Measurements from ENCODE around the gene PTAFR.

The PTAFR gene

GRCh38 chr1:28190996-28191645, 14.6 kb upstream of the PTAFR start:
- peaks cover 15% of the 10 kb centered on the region for H3K4me1 ChIP-seq (ENCODE audit: insufficient read depth, insufficient read length)
- H3K36me3 ChIP-seq (ENCODE audit: insufficient read depth, insufficient read length, low read length) = peaks cover 5% of the 10 kb centered on the region
- DNase-seq (ENCODE audit: low read depth, low spot score) = no peak
- no peaks in the 10 kb centered on the region for H3K27me3 ChIP-seq (ENCODE audit: insufficient read depth, insufficient read length)
- no peak overlapping the region for H3K4me3 ChIP-seq (ENCODE audit: insufficient read length, low read depth)
- H3K9ac ChIP-seq (ENCODE audit: insufficient read length, low read depth) = peak overlapping the region; percentile 1
- no peaks in the 10 kb centered on the region for H3K9me3 ChIP-seq (ENCODE audit: insufficient read depth, low read length)
- TF ChIP-seq SUZ12 (IDR thresholded peaks at IDR 0.05; ENCODE audit: extremely low read depth, insufficient read depth, insufficient read length) (no peak), ZNF274 (IDR thresholded peaks at IDR 0.05; ENCODE audit: low read depth, low read length) (no peak), YY1 (IDR thresholded peaks at IDR 0.05; ENCODE audit: insufficient read depth, insufficient read length) (no peak)

GRCh38 chr1:28190337-28190979, 14.0 kb upstream of the PTAFR start:
- DNase-seq (ENCODE audit: low read depth, low spot score) = no peak
- Histone ChIP-seq H3K4me3 (ENCODE audit: insufficient read length, low read depth) (no peak overlapping the region), H3K27me3 (ENCODE audit: insufficient read depth, insufficient read length) (no peaks in the 10 kb centered on the region), H3K9ac (ENCODE audit: insufficient read length, low read depth) (peak overlapping the region; percentile 1), H3K4me1 (ENCODE audit: insufficient read depth, insufficient read length) (peaks cover 15% of the 10 kb centered on the region), H3K9me3 (ENCODE audit: insufficient read depth, low read length) (no peaks in the 10 kb centered on the region), H3K36me3 (ENCODE audit: insufficient read depth, insufficient read length, low read length) (peaks cover 5% of the 10 kb centered on the region)
- TF ChIP-seq SUZ12 (IDR thresholded peaks at IDR 0.05; ENCODE audit: extremely low read depth, insufficient read depth, insufficient read length) = no peak
- TF ChIP-seq ZNF274 (IDR thresholded peaks at IDR 0.05; ENCODE audit: low read depth, low read length) = no peak
- TF ChIP-seq YY1 (IDR thresholded peaks at IDR 0.05; ENCODE audit: insufficient read depth, insufficient read length) = no peak

- no peak overlapping the region for H3K4me3 ChIP-seq (ENCODE audit: insufficient read length, low read depth)
- H3K4me1 ChIP-seq (ENCODE audit: insufficient read depth, insufficient read length) = no peaks in the 10 kb centered on the region
- H3K36me3 ChIP-seq (ENCODE audit: insufficient read depth, insufficient read length, low read length) = no peaks in the 10 kb centered on the region
- H3K9me3 ChIP-seq (ENCODE audit: insufficient read depth, low read length) = no peaks in the 10 kb centered on the region
- TF ChIP-seq ZNF274 (IDR thresholded peaks at IDR 0.05; ENCODE audit: low read depth, low read length) (no peak), YY1 (IDR thresholded peaks at IDR 0.05; ENCODE audit: insufficient read depth, insufficient read length) (no peak), SUZ12 (IDR thresholded peaks at IDR 0.05; ENCODE audit: extremely low read depth, insufficient read depth, insufficient read length) (no peak)
- no peak overlapping the region for H3K9ac ChIP-seq (ENCODE audit: insufficient read length, low read depth)
- no peaks in the 10 kb centered on the region for H3K27me3 ChIP-seq (ENCODE audit: insufficient read depth, insufficient read length)
- no peak for DNase-seq (ENCODE audit: low read depth, low spot score)
Observed at GRCh38 chr1:28185071-28185470, 8.6 kb upstream of the PTAFR start.

- peaks cover 15% of the 10 kb centered on the region for H3K4me1 ChIP-seq (ENCODE audit: insufficient read depth, insufficient read length)
- no peak for DNase-seq (ENCODE audit: low read depth, low spot score)
Observed at GRCh38 chr1:28180306-28181305, 4.1 kb upstream of the PTAFR start.

GRCh38 chr1:28178690-28179485, 2.4 kb upstream of the PTAFR start:
- H3K9me3 ChIP-seq (ENCODE audit: insufficient read depth, low read length) = no peaks in the 10 kb centered on the region
- no peaks in the 10 kb centered on the region for H3K27me3 ChIP-seq (ENCODE audit: insufficient read depth, insufficient read length)
- no peak for DNase-seq (ENCODE audit: low read depth, low spot score)
- TF ChIP-seq YY1 (IDR thresholded peaks at IDR 0.05; ENCODE audit: insufficient read depth, insufficient read length) (no peak), ZNF274 (IDR thresholded peaks at IDR 0.05; ENCODE audit: low read depth, low read length) (no peak), SUZ12 (IDR thresholded peaks at IDR 0.05; ENCODE audit: extremely low read depth, insufficient read depth, insufficient read length) (no peak)
- no peak overlapping the region for H3K4me3 ChIP-seq (ENCODE audit: insufficient read length, low read depth)
- H3K36me3 ChIP-seq (ENCODE audit: insufficient read depth, insufficient read length, low read length) = no peaks in the 10 kb centered on the region
- peaks cover 22% of the 10 kb centered on the region for H3K4me1 ChIP-seq (ENCODE audit: insufficient read depth, insufficient read length)
- H3K9ac ChIP-seq (ENCODE audit: insufficient read length, low read depth) = no peak overlapping the region

More at GRCh38 chr1:28180306-28181305, 4.1 kb upstream of the PTAFR start:
- Histone ChIP-seq H3K4me3 (ENCODE audit: insufficient read length, low read depth) (no peak overlapping the region), H3K27me3 (ENCODE audit: insufficient read depth, insufficient read length) (no peaks in the 10 kb centered on the region), H3K9ac (ENCODE audit: insufficient read length, low read depth) (no peak overlapping the region), H3K36me3 (ENCODE audit: insufficient read depth, insufficient read length, low read length) (no peaks in the 10 kb centered on the region), H3K9me3 (ENCODE audit: insufficient read depth, low read length) (no peaks in the 10 kb centered on the region)
- no peak for TF ChIP-seq YY1 (IDR thresholded peaks at IDR 0.05; ENCODE audit: insufficient read depth, insufficient read length)
- TF ChIP-seq ZNF274 (IDR thresholded peaks at IDR 0.05; ENCODE audit: low read depth, low read length) = no peak
- TF ChIP-seq SUZ12 (IDR thresholded peaks at IDR 0.05; ENCODE audit: extremely low read depth, insufficient read depth, insufficient read length) = no peak

GRCh38 chr1:28175955-28176485, 470 bp downstream of the PTAFR start:
- H3K9ac ChIP-seq (ENCODE audit: insufficient read length, low read depth) = no peak overlapping the region
- DNase-seq (ENCODE audit: low read depth, low spot score) = no peak
- H3K36me3 ChIP-seq (ENCODE audit: insufficient read depth, insufficient read length, low read length) = no peaks in the 10 kb centered on the region
- peaks cover 34% of the 10 kb centered on the region for H3K4me1 ChIP-seq (ENCODE audit: insufficient read depth, insufficient read length)
- H3K9me3 ChIP-seq (ENCODE audit: insufficient read depth, low read length) = no peaks in the 10 kb centered on the region
- H3K27me3 ChIP-seq (ENCODE audit: insufficient read depth, insufficient read length) = no peaks in the 10 kb centered on the region
- no peak overlapping the region for H3K4me3 ChIP-seq (ENCODE audit: insufficient read length, low read depth)
- TF ChIP-seq SUZ12 (IDR thresholded peaks at IDR 0.05; ENCODE audit: extremely low read depth, insufficient read depth, insufficient read length) (no peak), YY1 (IDR thresholded peaks at IDR 0.05; ENCODE audit: insufficient read depth, insufficient read length) (no peak), ZNF274 (IDR thresholded peaks at IDR 0.05; ENCODE audit: low read depth, low read length) (no peak)
